Ramos (cell line): Measurements from ENCODE around the gene COG5.
"Not testable (repeated sequence)": the region's sequence is repeated elsewhere in the genome, so short reads cannot be mapped to it uniquely, and the experiment has no call there.

ENCODE experiments used
- in situ Hi-C: fragments of 300-500 bp; cut with MboI; formaldehyde crosslinking; loops from one replicate; pipeline ENCODE4 v1.14.3; 2022; ENCODE audit warnings: low sequenced_read_pairs; ENCODE audit not compliant: unreplicated experiment

COG5 gene

DNA sequence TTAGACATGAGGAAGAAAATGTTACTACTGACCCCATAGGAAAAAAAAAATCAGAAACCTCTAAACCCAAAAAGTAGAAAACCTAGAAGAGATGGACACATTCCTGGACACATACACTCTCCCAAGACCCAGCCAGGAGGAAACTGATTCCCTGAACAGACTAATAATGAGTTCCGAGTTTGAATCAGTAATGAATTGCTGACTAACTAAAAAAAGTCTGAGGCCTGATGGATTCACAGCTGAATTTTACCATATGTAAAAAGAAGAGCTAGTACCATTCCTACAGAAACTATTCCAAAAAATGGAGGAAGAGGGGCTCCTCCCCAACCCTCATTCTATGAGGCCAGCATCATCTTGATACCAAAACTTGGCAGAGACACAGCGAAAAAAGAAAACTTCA, 319.1 kb downstream of the COG5 start:
- in situ Hi-C loops, result no loop called here

DNA sequence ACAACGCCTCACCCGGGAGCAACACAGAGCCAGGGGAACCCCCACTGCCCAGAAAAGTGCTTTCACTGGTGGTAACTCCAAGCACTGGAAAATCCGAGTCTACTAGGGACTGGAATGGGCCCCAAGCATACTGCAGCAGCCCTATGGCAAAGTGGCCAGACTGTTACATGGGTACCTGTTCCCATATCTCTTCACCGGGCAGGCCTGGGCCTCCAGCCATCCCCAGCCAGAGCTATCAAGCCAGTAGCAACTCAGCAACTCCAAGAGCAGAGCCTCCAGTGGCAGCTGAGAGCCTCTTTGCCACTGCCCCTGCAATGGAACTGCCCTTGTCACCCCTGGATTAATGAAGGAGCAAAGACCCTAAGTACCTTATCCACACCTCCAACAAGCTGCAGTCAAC, 321.5 kb downstream of the COG5 start:
- in situ Hi-C loops, result no loop called here

DNA sequence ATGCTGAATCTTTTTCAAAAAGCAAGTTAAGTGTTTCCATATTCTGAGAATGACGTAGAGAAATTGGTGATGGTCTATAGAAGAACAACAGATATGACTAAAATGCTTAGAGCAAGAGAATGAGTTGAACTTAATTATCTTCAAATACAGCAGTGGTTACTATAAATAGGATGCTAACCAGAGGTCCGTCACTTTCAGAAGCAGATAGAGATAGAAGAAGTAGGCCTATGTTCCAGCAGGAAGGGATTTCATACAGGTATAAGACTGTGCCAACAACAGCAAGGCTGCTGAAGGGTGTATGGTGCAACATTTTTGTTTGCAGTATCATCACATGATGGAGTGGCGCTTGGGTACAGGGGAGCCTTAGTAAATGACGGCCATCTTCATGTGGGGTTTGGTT, 326.3 kb downstream of the COG5 start:
- in situ Hi-C loops, result no loop called here

DNA sequence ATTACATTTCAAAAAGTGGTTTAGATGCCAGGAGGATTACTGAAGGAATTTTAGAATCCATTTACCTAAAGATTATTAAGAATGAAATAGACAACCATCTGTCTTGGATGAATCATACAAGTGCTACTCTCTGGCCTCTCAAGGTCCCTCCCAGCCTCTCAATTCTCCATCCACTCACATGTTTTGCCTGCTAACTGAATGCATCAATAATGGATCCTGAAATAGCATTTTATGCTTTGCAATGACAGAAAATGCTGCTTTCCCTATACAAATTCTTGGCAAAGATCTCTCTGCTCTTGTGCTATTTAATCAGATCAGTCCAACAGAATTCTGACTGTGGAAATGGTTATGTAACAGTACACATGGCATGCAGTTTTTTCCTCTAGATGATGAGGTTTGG, 326.9 kb downstream of the COG5 start:
- in situ Hi-C loops, result no loop called here

DNA sequence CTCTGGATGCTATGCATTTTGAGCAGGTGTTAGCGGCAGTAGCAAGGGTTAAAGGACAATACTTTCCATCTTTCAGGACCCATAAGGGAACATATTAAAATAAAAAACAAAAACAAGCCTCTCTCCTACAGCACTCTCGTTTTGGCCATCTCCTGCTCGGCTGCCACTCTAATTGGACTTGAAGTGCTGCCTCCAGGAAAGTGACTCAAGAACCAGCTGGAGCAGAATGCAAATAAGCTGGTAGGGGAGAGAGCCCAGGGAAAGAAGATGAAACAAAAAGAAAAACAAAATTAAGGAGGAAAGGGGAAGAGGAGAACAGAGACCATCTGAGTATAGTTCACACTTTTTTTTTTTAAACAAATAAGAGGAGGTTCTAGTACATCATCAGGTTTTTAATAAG, 329.3 kb downstream of the COG5 start:
- in situ Hi-C loops, result no loop called here

DNA sequence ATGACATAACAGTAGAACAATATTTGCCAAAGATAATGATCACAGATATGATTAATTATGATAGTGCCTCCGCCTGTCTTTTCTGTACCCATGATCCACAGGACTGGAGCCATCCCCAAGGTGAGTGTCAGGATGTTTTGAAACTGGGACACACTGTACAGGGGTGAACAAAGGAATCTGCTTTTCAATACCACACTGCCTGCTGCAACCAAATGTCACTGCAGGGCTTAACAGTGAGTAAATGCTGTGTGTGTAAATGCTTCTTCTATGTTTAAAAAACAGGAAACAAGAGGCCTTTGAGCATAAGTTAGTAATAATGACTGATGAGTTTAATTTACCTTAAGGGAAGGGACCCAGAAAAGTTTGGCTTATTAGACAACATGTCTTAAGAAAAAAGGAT, 329.7 kb downstream of the COG5 start:
- in situ Hi-C loops, result no loop called here

DNA sequence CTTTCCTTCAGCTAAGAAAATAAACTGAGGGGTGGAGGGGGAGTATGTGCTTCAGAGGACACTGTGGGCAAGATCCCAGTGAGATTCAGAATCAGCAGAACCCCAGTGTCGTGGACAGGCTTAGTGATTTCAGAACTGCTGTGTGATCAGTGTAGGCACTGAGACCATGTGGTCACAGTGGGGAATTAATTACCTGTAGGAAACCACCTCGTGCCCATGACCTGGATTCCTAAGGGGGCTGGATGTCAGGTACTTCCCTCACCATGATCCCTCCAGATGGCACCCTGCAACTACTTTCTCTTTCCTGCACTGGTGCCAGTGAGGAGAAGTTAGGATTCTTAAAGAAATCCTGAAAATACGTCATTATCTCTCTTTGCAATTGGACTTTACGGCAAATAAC, 330.5 kb downstream of the COG5 start:
- in situ Hi-C loops, result no loop called here

DNA sequence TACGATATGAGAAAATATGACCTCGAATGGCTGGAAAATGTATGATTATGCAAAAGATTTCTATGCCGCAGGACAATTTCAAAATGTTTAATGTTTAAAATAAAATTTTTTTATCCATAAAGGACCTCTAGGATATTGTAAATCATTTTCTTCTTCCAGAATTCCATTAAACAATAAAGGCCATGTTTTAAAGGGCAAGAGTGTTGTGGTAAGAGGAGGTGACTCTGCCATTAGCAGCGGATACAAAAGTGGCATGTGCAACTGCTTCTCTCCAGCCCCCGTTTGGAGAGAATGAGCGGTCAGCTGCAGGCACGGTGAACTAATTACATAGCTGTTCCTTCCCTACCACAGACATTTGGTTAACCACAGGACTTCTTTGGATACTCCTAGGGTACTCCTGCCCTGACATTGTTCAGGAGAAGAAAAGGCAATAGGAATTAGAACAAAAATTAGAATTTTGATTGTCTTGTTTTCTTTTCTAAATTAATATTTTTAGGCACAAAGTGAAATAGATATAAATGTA, 331.1 kb downstream of the COG5 start:
- in situ Hi-C loops, result no loop called here

DNA sequence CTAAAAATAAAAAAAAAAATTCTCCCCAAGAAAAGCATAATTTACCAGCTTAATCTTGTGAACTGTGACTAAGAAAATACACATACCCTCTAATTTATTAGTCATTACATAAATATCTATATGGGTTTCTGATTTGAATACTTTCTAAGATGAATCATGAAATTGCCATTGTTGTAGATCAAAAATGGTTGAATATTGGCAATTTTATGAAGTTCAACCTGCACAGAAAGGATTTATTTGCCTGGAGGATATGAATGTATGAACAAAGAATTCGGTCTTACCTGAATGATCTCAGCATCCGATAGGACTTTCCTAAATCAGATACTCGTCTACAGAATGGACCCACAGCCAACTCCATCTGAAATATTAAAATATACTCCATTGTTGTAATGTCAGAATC, 333.4 kb downstream of the COG5 start:
- in situ Hi-C loops, result no loop called here

DNA sequence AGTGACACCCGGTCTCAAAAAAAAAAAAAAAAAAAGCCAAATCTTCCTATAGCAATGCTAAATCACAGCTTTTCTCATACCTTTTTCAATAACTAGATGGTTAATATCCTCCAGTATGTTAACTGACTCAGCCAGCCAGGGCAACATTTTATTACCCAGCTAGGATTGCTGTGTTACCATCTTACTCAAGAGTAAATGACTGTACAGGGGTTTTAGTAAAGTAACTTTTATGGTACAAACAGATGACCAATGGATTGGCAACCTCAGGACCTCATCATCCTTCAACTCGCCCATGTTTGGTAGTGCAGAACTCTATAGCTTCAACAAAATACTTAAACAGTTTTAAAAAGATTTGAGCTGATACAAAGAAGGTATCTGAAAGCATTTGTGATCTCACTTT, 335.4 kb downstream of the COG5 start:
- in situ Hi-C loops, result no loop called here

DNA sequence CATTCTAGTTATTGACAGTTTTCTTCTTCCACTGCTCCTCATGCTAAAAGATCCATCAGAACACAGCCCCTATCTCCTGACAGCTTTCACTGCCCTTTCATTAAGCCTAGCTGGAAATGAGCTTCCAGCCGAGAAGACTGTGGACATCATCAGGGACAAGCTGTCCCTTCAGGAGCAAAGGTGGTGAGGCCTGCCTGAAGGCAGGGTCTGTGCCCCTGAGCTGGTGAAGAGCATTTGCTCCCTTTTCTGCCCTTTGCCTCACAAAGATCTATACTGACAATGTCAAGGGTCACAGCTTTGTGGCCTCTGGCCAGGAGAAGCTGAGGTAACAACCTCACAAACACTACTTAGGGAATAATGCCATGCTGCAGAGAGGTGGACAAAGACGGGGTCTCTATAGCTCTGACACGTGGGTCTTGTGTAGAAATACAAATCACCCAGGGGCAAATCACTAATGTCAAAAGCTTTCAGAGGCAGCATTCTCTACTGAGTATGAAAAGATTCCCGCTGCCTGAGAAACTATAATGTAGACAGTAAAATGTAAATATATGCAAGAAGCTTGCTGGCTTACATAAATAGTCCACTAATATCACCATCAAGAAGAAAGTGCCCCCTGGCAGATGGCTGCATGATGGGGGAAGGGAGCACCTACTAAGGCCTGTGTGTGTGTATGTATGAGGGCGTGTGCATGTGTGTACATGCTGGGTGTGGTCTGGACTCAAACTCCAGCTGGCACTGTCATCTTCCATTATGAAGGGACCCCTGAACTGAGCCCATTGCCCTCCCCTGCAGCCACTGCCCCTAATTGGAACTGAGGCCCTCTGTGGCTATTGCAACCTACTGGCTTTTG, 339.1 kb downstream of the COG5 start:
- in situ Hi-C loops, result no loop called here

DNA sequence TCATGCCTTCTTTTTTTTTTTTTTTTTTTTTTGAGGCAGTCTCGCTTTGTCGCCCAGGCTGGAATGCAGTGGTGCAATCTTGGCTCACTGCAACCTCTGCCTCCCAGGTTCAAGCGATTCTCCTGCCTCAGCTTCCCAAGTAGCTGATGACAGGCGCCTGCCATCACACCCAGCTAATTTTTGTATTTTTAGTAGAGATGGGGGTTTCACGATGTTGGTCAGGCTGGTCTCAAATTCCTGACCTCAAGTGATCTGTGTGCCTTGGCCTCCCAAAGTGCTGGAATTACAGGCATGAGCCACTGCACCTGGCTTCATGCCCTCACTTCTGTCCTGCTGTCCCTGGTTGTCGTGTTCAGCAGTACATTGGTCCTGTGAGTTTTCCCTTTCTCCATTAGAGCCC, 342.9 kb downstream of the COG5 start:
- in situ Hi-C loops, result not testable (repeated sequence)

DNA sequence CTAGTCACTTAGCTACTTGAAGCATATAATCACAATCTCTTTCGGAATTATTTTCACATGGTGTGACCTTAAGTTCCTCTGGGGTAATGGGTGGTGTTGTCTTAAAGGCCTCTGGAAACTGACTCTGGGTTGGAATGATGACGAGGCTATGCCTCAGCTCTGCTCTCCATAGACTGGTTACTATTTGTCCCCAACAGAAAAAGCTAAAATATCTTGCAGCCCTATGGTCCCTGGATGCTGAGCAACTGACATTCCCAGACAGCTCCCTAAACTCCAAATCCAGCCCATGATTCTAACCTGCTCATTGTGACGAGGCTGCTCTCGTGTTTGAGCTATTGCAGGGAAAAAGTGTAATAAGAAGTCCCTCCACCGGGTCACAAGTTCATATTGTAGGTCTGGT, 343.4 kb downstream of the COG5 start:
- in situ Hi-C loops, result no loop called here

DNA sequence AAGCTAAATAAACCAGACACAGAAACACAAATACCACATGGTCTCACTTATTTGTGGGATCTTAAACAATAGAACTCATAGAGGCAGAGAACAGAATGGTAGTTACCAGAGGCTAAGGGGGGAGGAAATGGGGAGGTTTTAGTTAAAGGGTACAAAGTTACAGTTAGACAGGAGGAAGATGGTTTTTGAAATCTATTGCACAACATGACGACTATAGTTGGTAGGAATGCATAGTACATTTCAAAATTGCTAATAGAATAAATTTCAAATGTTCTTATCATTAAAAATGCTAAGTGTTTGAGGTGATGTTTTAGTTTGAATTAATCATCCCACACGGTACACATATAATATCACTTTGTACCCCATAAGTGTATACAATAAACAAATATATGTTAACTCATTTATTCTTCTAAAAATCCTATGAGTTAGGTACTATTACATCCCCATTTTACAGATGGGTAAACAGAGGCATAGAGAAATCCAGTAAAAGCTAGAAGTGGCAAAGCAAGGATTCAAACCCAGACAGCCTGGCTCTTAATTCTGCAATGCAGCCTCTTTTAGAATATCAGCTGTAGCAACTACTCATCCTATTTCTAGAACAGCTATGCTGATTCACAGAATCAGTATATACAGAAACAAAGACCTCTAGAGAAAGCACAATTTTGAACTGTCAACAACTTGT, 344.0 kb downstream of the COG5 start:
- in situ Hi-C loops, result no loop called here

DNA sequence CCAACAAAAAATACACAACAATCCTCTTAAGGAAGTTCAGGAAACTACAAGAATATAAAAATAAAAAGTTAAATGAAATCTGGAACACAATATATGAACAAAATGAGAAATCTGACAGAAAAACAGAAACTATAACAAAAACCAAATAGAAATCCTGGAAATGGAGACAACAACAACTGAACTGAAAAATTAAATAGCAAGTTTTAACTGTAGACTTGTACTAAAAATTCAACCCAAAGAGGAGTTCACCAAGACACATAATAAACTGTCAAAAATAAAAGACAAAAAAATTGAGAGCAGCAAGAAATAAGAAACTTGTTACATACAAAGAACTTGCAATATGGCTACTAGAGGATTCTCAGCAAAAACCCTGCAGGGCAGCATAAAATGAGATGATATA, 349.8 kb downstream of the COG5 start:
- in situ Hi-C loops, result no loop called here

DNA sequence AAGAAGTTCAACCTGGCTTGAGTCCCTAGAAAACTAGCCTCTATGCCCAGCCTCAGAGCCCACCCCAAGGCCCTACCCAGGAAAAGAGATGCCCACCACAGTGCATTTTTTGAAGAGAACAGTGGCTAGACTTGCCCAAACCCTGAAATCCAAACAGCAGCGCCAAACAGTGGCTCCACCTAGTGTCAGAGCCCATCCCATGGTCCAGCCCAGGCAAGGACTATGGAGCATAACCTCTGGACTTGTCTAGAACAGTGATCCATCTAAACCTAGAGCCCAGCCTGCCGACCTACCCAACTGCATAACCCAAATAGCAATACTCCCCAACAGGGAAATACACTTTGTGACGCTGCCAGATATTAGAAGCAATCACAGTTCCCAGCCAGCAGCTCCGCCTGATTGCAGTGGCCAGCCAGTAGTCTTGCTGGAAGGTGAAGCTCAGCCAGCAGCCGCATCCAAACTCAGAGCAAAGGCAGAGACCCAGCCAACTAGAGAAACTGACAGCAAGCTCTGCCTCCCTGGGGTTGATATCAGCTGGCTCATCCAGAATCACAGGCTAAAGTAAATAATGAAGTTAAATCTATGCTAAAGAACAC, 350.4 kb downstream of the COG5 start:
- in situ Hi-C loops, result no loop called here

DNA sequence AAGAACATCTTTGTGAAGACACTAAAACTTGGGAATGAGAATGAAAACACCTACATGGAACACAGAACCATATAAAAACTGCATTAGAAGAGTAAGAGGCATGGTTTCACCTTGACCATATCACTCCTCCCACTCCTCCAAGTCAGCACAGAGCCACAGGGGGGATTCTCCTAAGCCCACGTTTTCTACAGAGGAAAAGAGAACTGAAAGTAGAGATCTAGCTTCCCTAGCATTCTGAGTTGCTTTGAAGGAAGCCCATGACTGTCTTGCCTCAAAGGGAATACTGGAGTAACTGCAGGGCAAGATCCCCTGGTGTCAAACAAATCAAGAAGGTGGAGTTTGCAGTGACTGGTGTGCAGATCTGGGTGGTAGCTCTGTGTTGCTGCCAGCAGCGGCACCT, 351.0 kb downstream of the COG5 start:
- in situ Hi-C loops, result no loop called here

DNA sequence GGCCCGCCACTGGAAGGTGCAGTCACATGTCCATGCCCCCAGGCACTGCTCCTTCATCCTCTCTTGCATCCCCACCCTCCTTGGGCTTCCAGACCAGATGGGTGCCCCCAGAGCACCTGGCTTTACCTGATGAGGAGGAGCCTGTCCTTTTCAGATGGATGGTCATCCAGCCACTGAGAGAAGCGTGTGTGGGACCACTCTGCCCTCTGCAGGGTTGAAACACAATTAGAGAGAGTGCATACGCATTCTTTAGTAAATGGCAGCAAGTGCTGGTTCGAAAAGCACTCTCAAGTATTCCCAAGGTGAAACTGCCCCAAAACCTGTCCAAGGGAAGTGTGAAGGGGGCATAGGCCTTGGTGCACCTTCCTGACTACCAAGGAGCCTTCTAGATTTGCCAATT, 353.3 kb downstream of the COG5 start:
- in situ Hi-C loops, result no loop called here

DNA sequence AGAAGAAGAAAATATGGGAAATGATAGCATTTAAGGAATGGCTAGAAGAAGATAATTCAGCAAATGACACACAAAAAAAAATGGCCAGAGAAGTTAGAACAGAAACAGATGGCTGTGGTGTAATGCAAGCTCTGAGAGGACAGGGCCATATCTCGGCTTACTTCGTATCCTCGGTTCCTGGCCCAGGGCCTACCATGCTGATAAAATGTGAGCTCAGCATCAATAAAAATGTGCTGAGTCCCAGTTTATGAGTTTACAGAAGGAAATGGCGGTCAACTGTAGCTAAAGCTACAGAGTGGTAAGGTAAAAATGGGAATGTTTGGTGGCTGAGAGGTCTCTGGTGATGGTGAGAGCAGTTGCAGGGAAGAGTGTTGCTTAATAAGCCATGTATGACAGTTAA, 354.2 kb downstream of the COG5 start:
- in situ Hi-C loops, result no loop called here

DNA sequence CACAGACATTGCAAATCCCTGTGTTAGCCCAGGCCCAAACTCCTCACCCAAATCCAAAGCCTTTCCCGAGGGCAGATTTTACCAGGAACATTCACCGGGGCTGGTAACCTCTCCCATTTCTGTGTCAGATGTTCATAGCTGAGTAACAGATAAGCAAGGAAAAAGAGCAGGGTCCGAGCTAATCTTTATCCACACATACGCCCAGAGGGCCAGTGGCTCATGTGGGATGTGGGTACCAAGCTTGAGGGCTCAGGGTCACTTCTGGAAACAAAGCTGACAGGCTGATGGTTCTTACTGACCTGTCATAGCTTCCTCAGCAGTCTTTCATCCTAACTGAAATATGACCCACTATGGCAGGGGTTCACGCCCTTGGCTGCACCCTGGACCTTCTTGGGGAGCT, 355.2 kb downstream of the COG5 start:
- in situ Hi-C loops, result no loop called here

DNA sequence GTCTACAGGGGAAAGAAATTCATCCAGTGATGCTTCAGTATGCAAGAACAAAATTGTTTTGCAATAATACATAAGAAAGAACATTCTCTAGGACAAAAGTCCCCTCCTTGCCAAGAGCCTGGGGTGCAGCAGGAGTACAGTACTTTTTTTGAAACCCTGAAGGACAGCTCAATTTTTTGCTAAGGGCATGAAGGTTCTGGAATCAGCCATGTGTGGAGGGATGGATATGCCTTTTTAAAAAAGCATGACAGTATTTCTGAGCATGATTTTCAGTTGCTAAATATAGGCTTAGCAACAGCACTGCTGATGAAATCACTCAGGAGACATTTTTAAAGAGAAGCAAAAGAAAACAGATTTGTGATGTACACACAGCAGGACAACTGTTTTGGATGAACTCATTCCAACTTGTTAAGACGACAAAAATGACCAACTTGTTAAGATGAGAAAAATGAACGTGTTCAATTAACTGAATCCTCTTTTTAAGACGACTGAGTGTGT, 355.6 kb downstream of the COG5 start:
- in situ Hi-C loops, result no loop called here
